ENCODE results near the gene PCBP4. TPM values are rescaled to one million over a fixed set of nuclear protein-coding genes. Genes with fewer than 3 reads are reported as not detected.

PCBP4 gene
- total RNA-seq, 1 donor from 2014 or later: 65.7 TPM

- no peak for DNase-seq (ENCODE audit: extremely low read depth, low read depth, low spot score)
Observed at GRCh38 chr3:51974963-51975851, 8.0 kb upstream of the PCBP4 start, which contains the start of gene ABHD14A. TSS of gene ABHD14A (plus strand) at chr3:51975064. CDS start at chr3:51975136, 72 bp downstream.

- DNase-seq (ENCODE audit: extremely low read depth, low read depth, low spot score): no peak
Observed at GRCh38 chr3:51974277-51974962, 7.2 kb upstream of the PCBP4 start.

- DNase-seq (ENCODE audit: extremely low read depth, low read depth, low spot score): no peak
Observed at GRCh38 chr3:51971350-51971749, 4.1 kb upstream of the PCBP4 start.

- DNase-seq (ENCODE audit: extremely low read depth, low read depth, low spot score): no peak
Observed at GRCh38 chr3:51970606-51971300, 3.5 kb upstream of the PCBP4 start.

GRCh38 chr3:51969841-51970240 lies 2.6 kb upstream of the PCBP4 start:
- no peak for DNase-seq (ENCODE audit: extremely low read depth, low read depth, low spot score)

- no peak for DNase-seq (ENCODE audit: extremely low read depth, low read depth, low spot score)
Observed at GRCh38 chr3:51968883-51969678, 1.8 kb upstream of the PCBP4 start.

GRCh38 chr3:51968170-51968775 lies 1.0 kb upstream of the PCBP4 start:
- DNase-seq (ENCODE audit: extremely low read depth, low read depth, low spot score): no peak

GRCh38 chr3:51966922-51967383 lies 301 bp downstream of the PCBP4 start:
- DNase-seq (ENCODE audit: extremely low read depth, low read depth, low spot score): no peak

- DNase-seq (ENCODE audit: extremely low read depth, low read depth, low spot score): no peak
Observed at GRCh38 chr3:51966486-51966885, 768 bp downstream of the PCBP4 start.

- DNase-seq (ENCODE audit: extremely low read depth, low read depth, low spot score): no peak
Observed at GRCh38 chr3:51966016-51966415, 1.2 kb downstream of the PCBP4 start.

GRCh38 chr3:51964521-51964920 lies 2.7 kb downstream of the PCBP4 start:
- no peak for DNase-seq (ENCODE audit: extremely low read depth, low read depth, low spot score)

- no peak for DNase-seq (ENCODE audit: extremely low read depth, low read depth, low spot score)
Observed at GRCh38 chr3:51963951-51964451, 3.3 kb downstream of the PCBP4 start.

- no peak for DNase-seq (ENCODE audit: extremely low read depth, low read depth, low spot score)
Observed at GRCh38 chr3:51962854-51963530, 4.3 kb downstream of the PCBP4 start.

GRCh38 chr3:51961602-51962569 lies 5.4 kb downstream of the PCBP4 start:
- DNase-seq (ENCODE audit: extremely low read depth, low read depth, low spot score): no peak

- no peak for DNase-seq (ENCODE audit: extremely low read depth, low read depth, low spot score)
Observed at GRCh38 chr3:51961011-51961410, 6.2 kb downstream of the PCBP4 start.

GRCh38 chr3:51960386-51960785 lies 6.9 kb downstream of the PCBP4 start:
- no peak for DNase-seq (ENCODE audit: extremely low read depth, low read depth, low spot score)

GRCh38 chr3:51959651-51960050 lies 7.6 kb downstream of the PCBP4 start:
- DNase-seq (ENCODE audit: extremely low read depth, low read depth, low spot score): no peak

Measured in glomerular endothelial cell (primary cell).